Small intestine (tissue), 7 donors: ENCODE data around the gene DNMBP. TPM values are rescaled to one million over a fixed set of nuclear protein-coding genes. Genes with fewer than 3 reads are reported as not detected.
"Not testable (repeated sequence)": the region's sequence is repeated elsewhere in the genome, so short reads cannot be mapped to it uniquely, and the experiment has no call there.

Experiments
- DNase-seq, 2 donors: peaks; one replicate each; pipeline versions ENCODE4 v3.0.0 to v3.0.0-alpha.2; 2013
- FAIRE-seq: peaks from 2 replicates; lab custom pipeline; 2012; peaks lifted over from hg19 to GRCh38; lab: Jason Lieb, UNC
- H3K27ac ChIP-seq, 3 donors: one replicate each; pipeline ENCODE4 v1.5.1; 2013; ENCODE audit warnings: low read length in 2 of 3, mild to moderate bottlenecking in 2 of 3, control low read depth in 1 of 3, inconsistent platforms in 1 of 3, low read depth in 1 of 3, moderate library complexity in 1 of 3
- H3K27me3 ChIP-seq, 3 donors: one replicate each; pipeline ENCODE4 v1.6.1; 2013; ENCODE audit warnings: low read length in 3 of 3, inconsistent platforms in 1 of 3; ENCODE audit not compliant: control insufficient read depth in 3 of 3, insufficient read depth in 3 of 3
- H3K36me3 ChIP-seq, 3 donors: one replicate each; pipeline ENCODE4 v1.6.1; 2013; ENCODE audit warnings: low read length in 3 of 3, inconsistent platforms in 1 of 3, low read depth in 1 of 3, mild to moderate bottlenecking in 1 of 3, moderate library complexity in 1 of 3; ENCODE audit not compliant: control insufficient read depth in 3 of 3, insufficient read depth in 2 of 3
- H3K4me1 ChIP-seq, 3 donors: one replicate each; pipeline ENCODE4 v1.6.1; 2013; ENCODE audit warnings: low read length in 2 of 3, inconsistent platforms in 1 of 3, low read depth in 1 of 3, mild to moderate bottlenecking in 1 of 3, moderate library complexity in 1 of 3; ENCODE audit not compliant: control insufficient read depth in 3 of 3, insufficient read depth in 2 of 3
- H3K4me3 ChIP-seq, 3 donors: one replicate each; pipeline ENCODE4 v1.5.1; 2013; ENCODE audit warnings: low read length in 3 of 3, control low read depth in 1 of 3, inconsistent platforms in 1 of 3, low read depth in 1 of 3, mild to moderate bottlenecking in 1 of 3, moderate library complexity in 1 of 3
- H3K9me3 ChIP-seq, 2 donors: one replicate each; pipeline ENCODE4 v1.6.1; 2013; ENCODE audit warnings: low read depth in 1 of 2, low read length in 1 of 2; ENCODE audit not compliant: control insufficient read depth in 2 of 2, insufficient read depth in 1 of 2
- WGBS, 3 donors: extraction: QIAGEN DNeasy Blood & Tissue Kit; methylation state at CpG; one replicate each; pipeline ENCODE4 v1.1.7; 2013; 5-methylcytosine and 5-hydroxymethylcytosine counted together
- polyA plus RNA-seq, 4 donors: library from polyadenylated mRNA; stranded (reverse) in 3 of 4; unstranded in 1 of 4; fragments of 200-250 nt in 3 of 4; fragments of 120-200 nt in 1 of 4; gene quantifications; one replicate each; pipeline versions ENCODE4 v1.2.1 to v1.2.3, GENCODE V29; 2013
- donor health status: healthy with polysubstance abuse.
- donor health status: control.
- donor health status: control.
- donor health status: Bipolar disorder and iron deficiency.
- donor health status: healthy.

Gene DNMBP
- polyA plus RNA-seq, 4 donors = 18.4 to 52.2 (median 28.0) TPM

DNA sequence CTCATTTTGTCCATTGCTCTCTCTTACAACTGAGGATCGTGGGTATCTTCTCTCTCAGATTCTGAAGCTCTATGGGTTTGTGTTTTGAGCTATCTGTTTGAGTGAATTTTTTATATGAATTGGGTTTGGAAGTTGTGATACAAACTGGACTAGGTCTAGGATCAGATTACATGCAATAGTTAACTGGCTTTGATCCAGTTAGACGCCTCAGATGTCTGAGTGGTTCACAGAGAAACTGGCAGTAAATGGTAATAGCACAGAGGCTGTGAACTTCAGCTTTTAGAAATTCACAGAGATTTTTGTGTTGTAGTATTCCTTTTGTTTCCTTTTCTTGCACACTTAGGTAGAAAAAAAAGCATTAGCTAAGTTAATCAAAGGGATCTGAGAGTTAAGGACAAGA lies 12.7 kb upstream of the DNMBP start:
- H3K4me1 ChIP-seq = peaks cover 0 to 8% (median 0%) of the 10 kb centered on the region in 3 donors
- H3K36me3 ChIP-seq = no peaks in the 10 kb centered on the region
- H3K27me3 ChIP-seq = no peaks in the 10 kb centered on the region
- no peaks in the 10 kb centered on the region for H3K9me3 ChIP-seq
- FAIRE-seq (no peak), DNase-seq (no peak)
- no peak overlapping the region for H3K27ac ChIP-seq
- no peak overlapping the region for H3K4me3 ChIP-seq
- 50 to 67% (median 59%) methylated on average over 2 of the region's 2 CpGs for WGBS, 3 donors

DNA sequence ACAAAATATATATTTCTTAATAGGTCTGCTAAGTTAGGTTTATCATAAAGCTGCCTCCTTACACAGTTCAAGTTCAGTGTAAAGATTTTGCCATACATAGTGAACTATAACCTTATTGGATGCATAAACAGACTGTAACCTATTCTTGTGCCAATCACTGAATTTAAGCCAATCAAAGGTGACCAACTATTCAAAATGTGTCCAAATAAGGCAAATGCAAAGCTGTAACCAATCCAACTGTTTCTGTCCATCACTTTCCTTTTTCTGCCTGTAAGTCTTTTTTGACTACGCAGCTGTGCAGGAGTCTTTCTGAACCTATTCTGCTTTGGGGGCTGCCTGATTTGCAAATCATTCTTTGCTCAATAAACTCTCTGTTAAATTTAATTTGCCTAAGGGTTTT lies 11.6 kb upstream of the DNMBP start:
- no peak overlapping the region for H3K27ac ChIP-seq
- H3K4me1 ChIP-seq = peaks cover 0 to 8% (median 0%) of the 10 kb centered on the region in 3 donors
- DNase-seq (no peak), FAIRE-seq (no peak)
- no peaks in the 10 kb centered on the region for H3K36me3 ChIP-seq
- H3K9me3 ChIP-seq = no peaks in the 10 kb centered on the region
- no peak overlapping the region for H3K4me3 ChIP-seq
- no peaks in the 10 kb centered on the region for H3K27me3 ChIP-seq
- 84 to 96% (median 96%) methylated on average over 1 of the region's 1 CpG for WGBS, 3 donors

- WGBS, 3 donors = 78 to 84% (median 80%) methylated on average over 11 of the region's 11 CpGs
- no peak for FAIRE-seq
- no peaks in the 10 kb centered on the region for H3K27me3 ChIP-seq
- no peak overlapping the region for H3K27ac ChIP-seq
- no peaks in the 10 kb centered on the region for H3K36me3 ChIP-seq
- no peaks in the 10 kb centered on the region for H3K9me3 ChIP-seq
- H3K4me3 ChIP-seq = no peak overlapping the region
- no peak for DNase-seq
- peaks cover 0 to 8% (median 0%) of the 10 kb centered on the region in 3 donors for H3K4me1 ChIP-seq
Observed at GRCh38 chr10:100020886-100021253, 11.1 kb upstream of the DNMBP start.

- WGBS, 3 donors = 54 to 56% (median 55%) methylated on average over 5 of the region's 5 CpGs
- peak in 1 of 2 donors; percentile 32 for DNase-seq
- Histone ChIP-seq H3K4me3 (no peak overlapping the region), H3K27ac (no peak overlapping the region), H3K9me3 (no peaks in the 10 kb centered on the region), H3K27me3 (no peaks in the 10 kb centered on the region), H3K36me3 (no peaks in the 10 kb centered on the region), H3K4me1 (peaks cover 0 to 8% (median 0%) of the 10 kb centered on the region in 3 donors)
- no peak for FAIRE-seq
Observed at GRCh38 chr10:100020142-100020885, 10.6 kb upstream of the DNMBP start.

DNA sequence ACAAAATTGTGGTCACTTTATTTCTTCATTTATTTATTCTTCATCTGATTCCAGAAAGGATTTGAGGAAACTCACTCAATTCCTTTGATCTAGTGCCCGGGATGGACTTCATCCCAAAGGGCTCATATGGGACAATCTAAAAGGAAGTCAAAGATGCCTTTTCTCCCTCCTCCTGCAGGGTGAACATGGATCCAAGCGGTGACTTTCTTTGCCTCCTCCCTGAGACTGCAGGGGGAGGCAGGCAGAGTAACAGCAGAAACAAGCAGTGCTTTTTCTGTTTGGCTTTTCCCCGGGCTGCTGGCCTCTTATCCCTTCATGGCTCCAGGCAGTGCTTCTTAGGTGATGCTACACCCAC lies 10.0 kb upstream of the DNMBP start:
- Histone ChIP-seq H3K9me3 (no peaks in the 10 kb centered on the region), H3K27me3 (no peaks in the 10 kb centered on the region), H3K36me3 (no peaks in the 10 kb centered on the region), H3K4me1 (peaks cover 0 to 8% (median 0%) of the 10 kb centered on the region in 3 donors), H3K27ac (no peak overlapping the region), H3K4me3 (no peak overlapping the region)
- DNase-seq (peak in 1 of 2 donors; percentile 23), FAIRE-seq (no peak)
- WGBS, 3 donors = 11 to 43% (median 28%) methylated on average over 3 of the region's 3 CpGs

DNA sequence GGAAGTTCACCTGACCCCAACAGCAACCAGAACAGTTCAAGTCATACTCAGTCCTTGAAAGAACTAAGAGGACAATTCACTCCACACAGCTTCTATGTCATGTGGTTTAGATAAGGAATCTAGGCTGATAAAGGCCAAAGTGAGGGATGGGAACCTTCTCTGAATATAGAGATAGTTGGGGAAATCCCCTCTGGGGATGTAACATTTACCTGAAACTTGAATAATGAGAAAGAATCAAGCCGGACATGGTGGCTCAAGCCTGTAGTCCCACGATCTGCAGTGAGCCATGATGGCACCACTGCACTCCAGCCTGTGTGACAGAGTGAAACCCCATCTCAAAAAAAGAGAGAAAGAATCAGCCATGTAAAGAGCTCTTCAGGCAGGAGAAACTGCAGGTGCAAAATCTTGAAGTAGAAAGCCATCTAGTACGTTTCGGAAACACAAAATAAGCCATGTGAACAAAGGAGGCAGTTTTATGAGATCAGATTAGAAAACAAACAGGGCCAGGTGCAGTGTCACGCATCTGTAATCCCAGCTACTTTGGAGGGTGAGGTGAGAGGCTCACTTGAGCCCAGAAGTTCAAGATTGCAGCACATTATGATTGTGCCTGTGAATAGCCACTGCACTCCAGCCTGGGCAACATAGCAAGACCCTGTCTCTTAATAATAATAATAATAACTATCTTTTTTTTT lies 4.5 kb upstream of the DNMBP start:
- 26 to 52% (median 49%) methylated on average over 5 of the region's 5 CpGs for WGBS, 3 donors
- Histone ChIP-seq H3K27me3 (no peaks in the 10 kb centered on the region), H3K4me3 (no peak overlapping the region), H3K4me1 (peaks cover 0 to 9% (median 2%) of the 10 kb centered on the region in 3 donors), H3K9me3 (no peaks in the 10 kb centered on the region), H3K36me3 (no peaks in the 10 kb centered on the region), H3K27ac (peak overlapping the region in 1 of 3 donors; percentile 23)
- DNase-seq = no peak
- FAIRE-seq = no peak

- WGBS, 3 donors = 50 to 75% (median 65%) methylated on average over 1 of the region's 1 CpG
- H3K9me3 ChIP-seq = no peaks in the 10 kb centered on the region
- H3K27me3 ChIP-seq = no peaks in the 10 kb centered on the region
- no peaks in the 10 kb centered on the region for H3K36me3 ChIP-seq
- peaks cover 0 to 10% (median 2%) of the 10 kb centered on the region in 3 donors for H3K4me1 ChIP-seq
- DNase-seq = peak; percentile 54 to 64
- FAIRE-seq = no peak
- H3K27ac ChIP-seq = peak overlapping the region in 1 of 3 donors; percentile 55
- no peak overlapping the region for H3K4me3 ChIP-seq
Observed at GRCh38 chr10:100013621-100014020, 3.9 kb upstream of the DNMBP start.

- H3K9me3 ChIP-seq, H3K27ac ChIP-seq, H3K4me3 ChIP-seq, H3K27me3 ChIP-seq, FAIRE-seq, DNase-seq, H3K36me3 ChIP-seq: not testable (repeated sequence)
- 93 to 95% (median 93%) methylated on average over 20 of the region's 20 CpGs for WGBS, 3 donors
- H3K4me1 ChIP-seq = peaks cover 2 to 20% (median 7%) of the 10 kb centered on the region in 3 donors
Observed at GRCh38 chr10:100011906-100012305, 2.2 kb upstream of the DNMBP start.
